Esophagus muscularis mucosa (tissue), 4 donors: ENCODE data around the gene NACAD.

Source experiments
- EP300 ChIP-seq: sonication (generic); formaldehyde crosslinking; IDR thresholded peaks from one replicate; pipeline ENCODE4 v1.6.1; 2017; ENCODE audit warnings: antibody characterized with exemption
- POLR2A ChIP-seq: fragments of 450-650 bp; IDR thresholded peaks from one replicate; pipeline ENCODE4 v1.6.1; 2017; ENCODE audit warnings: antibody characterized with exemption, moderate library complexity, mild to moderate bottlenecking, low read depth
- TF ChIP-seq, protein P1 (sequence below), 3 experiments: fragments of 200-600 bp in 2 of 3; fragments of 450-650 bp in 1 of 3; sonication (generic) in 2 of 3; IDR thresholded peaks; one replicate each; pipeline ENCODE4 v1.5.1; 2017 to 2019; ENCODE audit warnings: antibody characterized with exemption in 3 of 3, mild to moderate bottlenecking in 2 of 3, moderate library complexity in 1 of 3

DNA sequence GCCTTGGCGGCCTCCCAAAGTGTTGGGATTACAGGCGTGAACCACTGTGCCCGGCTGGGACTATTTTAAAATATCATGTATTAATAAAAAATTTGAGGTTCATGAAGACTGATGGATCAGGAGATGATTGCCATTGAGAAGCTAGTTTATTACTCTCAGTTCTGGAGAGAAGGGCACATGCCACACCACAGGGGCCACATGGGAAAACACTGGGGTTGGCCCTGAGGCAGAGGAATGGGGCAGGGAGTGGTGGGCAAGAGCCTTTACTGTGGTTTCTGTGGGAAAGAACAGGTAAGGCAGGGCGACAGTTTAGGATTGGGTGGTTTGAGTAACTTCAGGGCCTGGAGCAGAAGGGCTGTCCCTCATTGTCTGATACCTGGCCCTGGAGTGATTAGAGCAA lies 29.5 kb upstream of the NACAD start:
- TF ChIP-seq, protein P1, sequence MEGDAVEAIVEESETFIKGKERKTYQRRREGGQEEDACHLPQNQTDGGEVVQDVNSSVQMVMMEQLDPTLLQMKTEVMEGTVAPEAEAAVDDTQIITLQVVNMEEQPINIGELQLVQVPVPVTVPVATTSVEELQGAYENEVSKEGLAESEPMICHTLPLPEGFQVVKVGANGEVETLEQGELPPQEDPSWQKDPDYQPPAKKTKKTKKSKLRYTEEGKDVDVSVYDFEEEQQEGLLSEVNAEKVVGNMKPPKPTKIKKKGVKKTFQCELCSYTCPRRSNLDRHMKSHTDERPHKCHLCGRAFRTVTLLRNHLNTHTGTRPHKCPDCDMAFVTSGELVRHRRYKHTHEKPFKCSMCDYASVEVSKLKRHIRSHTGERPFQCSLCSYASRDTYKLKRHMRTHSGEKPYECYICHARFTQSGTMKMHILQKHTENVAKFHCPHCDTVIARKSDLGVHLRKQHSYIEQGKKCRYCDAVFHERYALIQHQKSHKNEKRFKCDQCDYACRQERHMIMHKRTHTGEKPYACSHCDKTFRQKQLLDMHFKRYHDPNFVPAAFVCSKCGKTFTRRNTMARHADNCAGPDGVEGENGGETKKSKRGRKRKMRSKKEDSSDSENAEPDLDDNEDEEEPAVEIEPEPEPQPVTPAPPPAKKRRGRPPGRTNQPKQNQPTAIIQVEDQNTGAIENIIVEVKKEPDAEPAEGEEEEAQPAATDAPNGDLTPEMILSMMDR (IDR thresholded peaks at IDR 0.05): no peak
- no peak for TF ChIP-seq EP300
- no peak for TF ChIP-seq POLR2A
